H1 (cell line): ENCODE data around the gene NAPG. TPM values are rescaled to one million over a fixed set of nuclear protein-coding genes. Genes with fewer than 3 reads are reported as not detected.

Experiments used
- CBX8 ChIP-seq: fragments of 300-800, 300-1000 bp; sonication (generic); IDR thresholded peaks from 2 replicates; pipeline ENCODE4 v1.7.1; 2016; ENCODE audit warnings: low read depth, low read length, borderline replicate concordance
- SAP30 ChIP-seq: fragments of 300-600 bp; sonication (generic); IDR thresholded peaks from 2 replicates; pipeline ENCODE4 v1.7.1; 2012; ENCODE audit warnings: low read length, moderate library complexity, mild to moderate bottlenecking, inconsistent platforms; ENCODE audit not compliant: insufficient read depth, insufficient replicate concordance
- polyA plus RNA-seq, 7 experiments: library from polyadenylated mRNA; depleted of rRNA in 3 of 7; stranded (reverse) in 5 of 7; unstranded in 2 of 7; fragments of >200 nt in 5 of 7; fragments of 200-250 nt in 2 of 7; gene quantifications; 1 replicate in 5 of 7; 2 replicates in 1 of 7; 4 replicates in 1 of 7; pipeline versions ENCODE4 v1.2.1 to v1.2.3, GENCODE V29; 2011 to 2013; ENCODE audit warnings: missing spikeins in 2 of 7, mixed read lengths in 2 of 7
- total RNA-seq: library from RNA; stranded (reverse); fragmentation: NEBNext Ultra II Directional; extraction: Animal tissue kit (Norgen Biotek cat#: 25700); gene quantifications from 2 replicates; pipeline ENCODE4 v1.2.1, GENCODE V29; 2021
- TF ChIP-seq, protein P1 (sequence below): fragments of 300-600 bp; sonication (generic); IDR thresholded peaks from 2 replicates; pipeline ENCODE4 v1.7.1; 2012; ENCODE audit warnings: low read length, moderate library complexity, mild to moderate bottlenecking, inconsistent platforms; ENCODE audit not compliant: insufficient replicate concordance

NAPG gene
- total and polyA plus RNA-seq, 2 of the 8 experiments (the other 6 are each of a cell fraction or from before 2014, with no cell fraction given), result 8.0 to 23.5 TPM

DNA sequence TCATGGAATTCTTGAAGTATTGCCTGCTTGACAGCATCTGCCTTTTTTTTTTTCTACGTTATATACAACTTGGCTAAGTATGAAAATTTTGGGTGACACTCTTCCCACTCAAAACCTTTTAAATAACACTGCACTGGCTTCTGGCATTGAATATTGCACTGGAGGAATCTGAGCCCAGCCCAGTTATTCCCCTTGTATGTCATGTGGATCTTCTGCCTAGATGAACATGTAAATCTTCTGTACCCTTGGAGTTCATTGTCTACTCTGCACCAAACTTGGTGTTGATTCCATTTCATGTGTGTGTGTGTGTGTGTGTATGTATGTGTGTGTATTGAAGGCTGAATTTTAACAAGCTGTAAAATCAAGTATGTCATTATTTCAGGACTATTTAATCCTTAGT, 59.4 kb downstream of the NAPG start (continued):
- TF ChIP-seq, protein P1, sequence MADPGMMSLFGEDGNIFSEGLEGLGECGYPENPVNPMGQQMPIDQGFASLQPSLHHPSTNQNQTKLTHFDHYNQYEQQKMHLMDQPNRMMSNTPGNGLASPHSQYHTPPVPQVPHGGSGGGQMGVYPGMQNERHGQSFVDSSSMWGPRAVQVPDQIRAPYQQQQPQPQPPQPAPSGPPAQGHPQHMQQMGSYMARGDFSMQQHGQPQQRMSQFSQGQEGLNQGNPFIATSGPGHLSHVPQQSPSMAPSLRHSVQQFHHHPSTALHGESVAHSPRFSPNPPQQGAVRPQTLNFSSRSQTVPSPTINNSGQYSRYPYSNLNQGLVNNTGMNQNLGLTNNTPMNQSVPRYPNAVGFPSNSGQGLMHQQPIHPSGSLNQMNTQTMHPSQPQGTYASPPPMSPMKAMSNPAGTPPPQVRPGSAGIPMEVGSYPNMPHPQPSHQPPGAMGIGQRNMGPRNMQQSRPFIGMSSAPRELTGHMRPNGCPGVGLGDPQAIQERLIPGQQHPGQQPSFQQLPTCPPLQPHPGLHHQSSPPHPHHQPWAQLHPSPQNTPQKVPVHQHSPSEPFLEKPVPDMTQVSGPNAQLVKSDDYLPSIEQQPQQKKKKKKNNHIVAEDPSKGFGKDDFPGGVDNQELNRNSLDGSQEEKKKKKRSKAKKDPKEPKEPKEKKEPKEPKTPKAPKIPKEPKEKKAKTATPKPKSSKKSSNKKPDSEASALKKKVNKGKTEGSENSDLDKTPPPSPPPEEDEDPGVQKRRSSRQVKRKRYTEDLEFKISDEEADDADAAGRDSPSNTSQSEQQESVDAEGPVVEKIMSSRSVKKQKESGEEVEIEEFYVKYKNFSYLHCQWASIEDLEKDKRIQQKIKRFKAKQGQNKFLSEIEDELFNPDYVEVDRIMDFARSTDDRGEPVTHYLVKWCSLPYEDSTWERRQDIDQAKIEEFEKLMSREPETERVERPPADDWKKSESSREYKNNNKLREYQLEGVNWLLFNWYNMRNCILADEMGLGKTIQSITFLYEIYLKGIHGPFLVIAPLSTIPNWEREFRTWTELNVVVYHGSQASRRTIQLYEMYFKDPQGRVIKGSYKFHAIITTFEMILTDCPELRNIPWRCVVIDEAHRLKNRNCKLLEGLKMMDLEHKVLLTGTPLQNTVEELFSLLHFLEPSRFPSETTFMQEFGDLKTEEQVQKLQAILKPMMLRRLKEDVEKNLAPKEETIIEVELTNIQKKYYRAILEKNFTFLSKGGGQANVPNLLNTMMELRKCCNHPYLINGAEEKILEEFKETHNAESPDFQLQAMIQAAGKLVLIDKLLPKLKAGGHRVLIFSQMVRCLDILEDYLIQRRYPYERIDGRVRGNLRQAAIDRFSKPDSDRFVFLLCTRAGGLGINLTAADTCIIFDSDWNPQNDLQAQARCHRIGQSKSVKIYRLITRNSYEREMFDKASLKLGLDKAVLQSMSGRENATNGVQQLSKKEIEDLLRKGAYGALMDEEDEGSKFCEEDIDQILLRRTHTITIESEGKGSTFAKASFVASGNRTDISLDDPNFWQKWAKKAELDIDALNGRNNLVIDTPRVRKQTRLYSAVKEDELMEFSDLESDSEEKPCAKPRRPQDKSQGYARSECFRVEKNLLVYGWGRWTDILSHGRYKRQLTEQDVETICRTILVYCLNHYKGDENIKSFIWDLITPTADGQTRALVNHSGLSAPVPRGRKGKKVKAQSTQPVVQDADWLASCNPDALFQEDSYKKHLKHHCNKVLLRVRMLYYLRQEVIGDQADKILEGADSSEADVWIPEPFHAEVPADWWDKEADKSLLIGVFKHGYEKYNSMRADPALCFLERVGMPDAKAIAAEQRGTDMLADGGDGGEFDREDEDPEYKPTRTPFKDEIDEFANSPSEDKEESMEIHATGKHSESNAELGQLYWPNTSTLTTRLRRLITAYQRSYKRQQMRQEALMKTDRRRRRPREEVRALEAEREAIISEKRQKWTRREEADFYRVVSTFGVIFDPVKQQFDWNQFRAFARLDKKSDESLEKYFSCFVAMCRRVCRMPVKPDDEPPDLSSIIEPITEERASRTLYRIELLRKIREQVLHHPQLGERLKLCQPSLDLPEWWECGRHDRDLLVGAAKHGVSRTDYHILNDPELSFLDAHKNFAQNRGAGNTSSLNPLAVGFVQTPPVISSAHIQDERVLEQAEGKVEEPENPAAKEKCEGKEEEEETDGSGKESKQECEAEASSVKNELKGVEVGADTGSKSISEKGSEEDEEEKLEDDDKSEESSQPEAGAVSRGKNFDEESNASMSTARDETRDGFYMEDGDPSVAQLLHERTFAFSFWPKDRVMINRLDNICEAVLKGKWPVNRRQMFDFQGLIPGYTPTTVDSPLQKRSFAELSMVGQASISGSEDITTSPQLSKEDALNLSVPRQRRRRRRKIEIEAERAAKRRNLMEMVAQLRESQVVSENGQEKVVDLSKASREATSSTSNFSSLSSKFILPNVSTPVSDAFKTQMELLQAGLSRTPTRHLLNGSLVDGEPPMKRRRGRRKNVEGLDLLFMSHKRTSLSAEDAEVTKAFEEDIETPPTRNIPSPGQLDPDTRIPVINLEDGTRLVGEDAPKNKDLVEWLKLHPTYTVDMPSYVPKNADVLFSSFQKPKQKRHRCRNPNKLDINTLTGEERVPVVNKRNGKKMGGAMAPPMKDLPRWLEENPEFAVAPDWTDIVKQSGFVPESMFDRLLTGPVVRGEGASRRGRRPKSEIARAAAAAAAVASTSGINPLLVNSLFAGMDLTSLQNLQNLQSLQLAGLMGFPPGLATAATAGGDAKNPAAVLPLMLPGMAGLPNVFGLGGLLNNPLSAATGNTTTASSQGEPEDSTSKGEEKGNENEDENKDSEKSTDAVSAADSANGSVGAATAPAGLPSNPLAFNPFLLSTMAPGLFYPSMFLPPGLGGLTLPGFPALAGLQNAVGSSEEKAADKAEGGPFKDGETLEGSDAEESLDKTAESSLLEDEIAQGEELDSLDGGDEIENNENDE, result no peak
- TF ChIP-seq CBX8 (no peak), SAP30 (no peak)
- TF ChIP-seq, all 59 proteins: peak for 0
